Measurements from ENCODE around the gene DOCK10.
A peak's percentile ranks its signal among the peaks of the same experiment; 100 is the strongest.

The DOCK10 gene

GRCh38 chr2:224753743-224754540, 288.3 kb downstream of the DOCK10 start:
- DNase-seq: no peak

GRCh38 chr2:224751996-224752698, 290.1 kb downstream of the DOCK10 start:
- DNase-seq: no peak

DNA sequence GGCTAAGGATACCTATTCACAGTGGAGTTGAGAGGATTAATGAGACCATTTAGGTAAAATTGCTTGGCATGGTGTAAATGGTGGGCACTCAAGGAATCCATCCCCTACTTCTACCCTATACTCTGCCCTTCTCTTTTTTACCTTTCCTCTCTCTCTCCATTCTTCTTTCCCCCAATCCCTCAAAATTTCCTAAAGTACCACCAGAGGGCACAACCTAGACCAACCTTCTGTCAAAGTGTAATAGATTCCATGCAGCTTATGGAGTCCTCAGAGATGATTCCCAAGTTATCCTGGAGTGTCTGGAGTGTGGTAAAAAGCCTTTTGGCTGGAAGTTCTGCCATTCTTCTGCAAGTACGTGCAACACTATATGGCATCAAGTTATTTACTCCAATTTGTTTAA, 293.1 kb downstream of the DOCK10 start:
- peak; percentile 33 for DNase-seq

GRCh38 chr2:224747765-224748164, 294.5 kb downstream of the DOCK10 start:
- DNase-seq: no peak

DNA sequence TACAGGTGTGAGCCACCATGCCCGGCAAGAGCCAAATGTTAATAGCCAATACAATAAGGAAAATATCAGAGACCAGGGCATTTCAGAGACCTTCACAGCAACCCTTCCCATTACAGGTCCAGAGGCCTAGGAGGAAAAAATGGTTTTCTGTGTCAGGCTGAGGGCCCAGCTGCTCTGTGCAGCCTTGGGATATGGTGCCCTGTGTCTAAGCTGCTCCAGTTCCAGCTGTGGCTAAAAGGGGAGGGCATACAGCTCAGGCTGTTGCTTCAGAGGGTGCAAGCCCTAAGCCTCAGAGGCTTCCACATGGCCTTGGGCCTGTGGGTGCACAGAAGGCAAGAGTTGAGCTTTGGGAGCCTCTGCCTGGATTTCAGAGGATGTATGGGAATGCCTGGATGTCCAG, 306.0 kb downstream of the DOCK10 start:
- DNase-seq: no peak

DNA sequence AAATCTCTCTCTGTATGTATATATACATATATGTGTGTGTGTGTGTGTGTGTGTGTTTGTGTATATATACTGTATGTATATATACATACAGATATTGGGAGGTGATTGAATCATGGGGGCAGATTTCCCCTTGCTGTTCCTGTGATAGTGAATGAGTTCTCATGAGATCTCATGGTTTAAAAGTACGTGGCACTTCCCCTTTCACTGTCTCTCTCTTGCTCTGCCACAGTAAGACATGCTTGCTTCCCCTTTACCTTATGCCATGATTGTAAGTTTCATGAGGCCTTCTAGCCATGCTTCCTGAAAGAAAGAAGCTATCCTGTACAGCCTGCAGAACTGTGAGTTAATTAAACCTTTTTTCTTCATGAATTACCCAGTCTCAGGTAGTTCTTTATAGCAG, 307.3 kb downstream of the DOCK10 start:
- no peak for DNase-seq

DNA sequence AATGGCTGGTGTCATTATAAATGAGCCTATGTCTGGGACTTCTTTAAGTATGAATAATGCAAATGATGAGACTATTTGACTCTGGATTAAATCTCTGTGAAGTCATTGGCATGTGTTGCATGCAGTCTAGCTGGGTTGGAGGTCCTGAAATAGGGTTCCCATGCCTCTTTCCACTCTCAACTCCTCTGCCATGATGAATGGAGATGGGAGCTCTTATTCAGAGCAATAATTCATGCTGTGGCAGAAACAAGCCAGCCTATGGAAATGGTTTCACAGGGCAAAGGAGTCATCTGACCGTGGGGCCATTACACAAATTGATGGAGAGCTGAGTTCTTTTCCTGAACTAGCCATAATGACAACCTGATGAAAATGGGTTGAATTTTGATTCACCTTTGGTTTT, 310.6 kb downstream of the DOCK10 start:
- no peak for DNase-seq

- DNase-seq: no peak
These were observed 312.8 kb downstream of the DOCK10 start for GRCh38 chr2:224729435-224729834.

DNA sequence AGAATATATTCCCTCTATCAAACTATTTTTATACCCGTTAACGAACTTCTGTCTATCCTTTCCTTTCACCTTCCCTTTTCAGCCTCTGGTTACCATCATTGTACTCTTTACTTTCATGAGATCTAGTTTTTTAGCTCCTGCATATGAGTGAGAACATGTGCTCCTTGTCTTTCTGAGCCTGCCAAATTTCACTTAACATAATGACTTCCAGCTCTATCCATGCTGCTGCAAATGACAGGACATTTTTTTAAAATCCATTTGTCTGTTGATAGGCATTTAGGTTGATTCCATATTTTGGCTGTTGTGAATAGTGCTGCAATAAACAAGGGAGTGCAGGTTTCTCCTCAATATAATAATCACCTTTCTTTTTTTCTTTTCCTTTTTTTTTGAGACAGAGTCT, 317.9 kb downstream of the DOCK10 start:
- no peak for DNase-seq

GRCh38 chr2:224723586-224724217, 318.6 kb downstream of the DOCK10 start:
- no peak for DNase-seq

DNA sequence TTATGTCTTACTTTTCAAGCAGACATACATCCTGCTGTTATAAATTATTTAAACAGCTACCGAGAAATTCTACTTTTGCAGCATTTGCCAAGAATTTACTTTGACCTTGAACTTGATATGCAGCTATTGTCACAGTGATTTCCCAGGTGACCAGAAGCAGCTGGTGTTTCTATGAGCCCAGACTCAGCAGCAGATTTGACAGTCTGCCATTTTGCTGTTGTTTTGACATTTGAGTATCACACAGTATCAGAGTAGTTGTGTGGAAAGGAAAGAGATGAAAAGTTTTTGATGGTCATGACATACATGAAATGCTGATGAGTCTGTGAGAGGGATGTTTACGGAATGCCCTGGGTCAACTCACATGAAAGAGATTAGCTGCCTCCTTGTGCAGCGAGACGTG, 319.5 kb downstream of the DOCK10 start:
- no peak for DNase-seq

GRCh38 chr2:224722250-224722649, 320.0 kb downstream of the DOCK10 start:
- no peak for DNase-seq

GRCh38 chr2:224716921-224717320, 325.3 kb downstream of the DOCK10 start:
- no peak for DNase-seq

- DNase-seq: no peak
These were observed 326.1 kb downstream of the DOCK10 start, which contains the start of gene CCDC195 for GRCh38 chr2:224716201-224716600. TSS of gene CCDC195 (minus strand) at chr2:224716365. CDS start at chr2:224716365, 0 bp downstream.
